Activated naive CD8-positive, alpha-beta T cell treated with anti-CD3 and anti-CD28 coated beads, Interleukin-2, amount 50 U/mL, for 24 hours (primary cell): ENCODE measurements around the gene CNOT6L.

Experiments used
- ATAC-seq: fragments of 150-1000 bp; cut with Tn5 transposase; one replicate; pipeline ENCODE4 v1.10.0; 2021
- DNase-seq: peaks from one replicate; pipeline ENCODE4 v3.0.0; 2021
- H3K27ac Mint-ChIP-seq: one replicate; pipeline ENCODE4 v1.8.0; 2021; ENCODE audit warnings: mild to moderate bottlenecking, mixed read lengths
- H3K27me3 Mint-ChIP-seq: one replicate; pipeline ENCODE4 v1.8.0; 2021; ENCODE audit warnings: mixed read lengths
- H3K36me3 Mint-ChIP-seq: one replicate; pipeline ENCODE4 v1.8.0; 2021; ENCODE audit warnings: low read depth, mixed read lengths
- H3K4me1 Mint-ChIP-seq: one replicate; pipeline ENCODE4 v1.8.0; 2021; ENCODE audit warnings: mixed read lengths
- H3K4me3 Mint-ChIP-seq: one replicate; pipeline ENCODE4 v1.8.0; 2021; ENCODE audit warnings: mild to moderate bottlenecking, moderate library complexity, mixed read lengths
- H3K9me3 Mint-ChIP-seq: one replicate; pipeline ENCODE4 v1.8.0; 2021; ENCODE audit warnings: mixed read lengths

Gene CNOT6L

DNA sequence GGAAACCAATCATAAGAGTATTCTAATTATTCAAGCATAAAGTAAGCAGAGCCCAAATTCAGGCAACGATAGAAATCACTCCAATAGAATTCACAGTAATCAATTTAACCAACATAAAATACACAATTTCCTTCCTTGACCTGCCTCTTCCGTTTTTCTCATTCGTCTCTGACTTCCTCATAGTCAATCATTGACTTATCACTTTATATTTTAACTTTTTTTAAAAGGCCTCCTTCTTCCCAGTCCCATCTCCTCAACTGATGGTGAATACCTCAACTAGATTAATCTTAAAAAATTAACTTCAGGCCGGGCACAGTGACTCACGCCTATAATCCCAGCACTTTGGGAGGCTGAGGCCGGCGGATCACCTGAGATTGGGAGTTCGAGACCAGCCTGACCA, 13.3 kb downstream of the CNOT6L start:
- DNase-seq, result no peak
- peaks cover 76% of the 10 kb centered on the region for H3K4me1 Mint-ChIP-seq
- peak overlapping the region; percentile 38 for H3K27ac Mint-ChIP-seq
- H3K27me3 Mint-ChIP-seq, result no peaks in the 10 kb centered on the region
- no peaks in the 10 kb centered on the region for H3K9me3 Mint-ChIP-seq
- peaks cover 10% of the 10 kb centered on the region for H3K36me3 Mint-ChIP-seq
- no peak overlapping the region for H3K4me3 Mint-ChIP-seq
- no peak for ATAC-seq

DNA sequence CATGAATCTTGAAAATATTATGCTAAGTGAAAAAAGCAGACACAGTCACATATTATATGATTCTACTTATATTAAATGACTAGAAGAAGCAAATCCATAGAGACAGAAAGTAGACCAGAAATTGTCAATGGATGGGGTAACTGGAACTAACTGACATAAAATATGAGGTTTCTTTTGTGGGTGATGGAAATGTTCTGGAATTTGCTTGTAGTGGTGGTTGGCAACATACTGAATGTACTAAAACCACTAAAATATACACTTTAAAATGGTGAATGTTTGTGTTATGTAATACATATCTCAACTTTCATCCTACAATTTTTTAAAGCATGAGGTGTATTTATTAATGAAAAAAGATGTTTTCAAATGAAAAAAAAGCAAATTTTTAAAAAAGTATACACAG, 14.7 kb downstream of the CNOT6L start:
- peaks cover 81% of the 10 kb centered on the region for H3K4me1 Mint-ChIP-seq
- no peaks in the 10 kb centered on the region for H3K9me3 Mint-ChIP-seq
- no peaks in the 10 kb centered on the region for H3K27me3 Mint-ChIP-seq
- no peak for DNase-seq
- no peak for ATAC-seq
- H3K36me3 Mint-ChIP-seq, result peaks cover 8% of the 10 kb centered on the region
- no peak overlapping the region for H3K4me3 Mint-ChIP-seq
- H3K27ac Mint-ChIP-seq, result peak overlapping the region; percentile 44

DNA sequence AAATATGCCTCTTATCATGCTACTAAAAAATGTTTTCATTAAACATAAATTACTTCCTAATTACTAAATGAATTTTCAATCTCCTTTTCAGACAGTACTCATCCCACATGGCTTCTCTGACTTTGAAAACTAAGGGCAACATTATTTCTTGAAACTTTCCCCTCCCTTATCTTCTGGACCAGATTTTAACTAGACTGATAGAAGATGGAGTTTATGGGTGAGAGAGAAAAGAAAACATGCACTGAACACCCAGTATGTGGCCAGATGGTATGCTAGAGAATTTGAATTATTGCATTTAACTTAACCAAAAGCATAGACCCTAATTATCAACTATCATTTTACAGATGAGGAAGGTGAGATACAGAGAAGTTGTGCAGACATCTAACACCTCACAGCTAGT, 16.8 kb downstream of the CNOT6L start:
- Mint-ChIP-seq H3K4me1 (peaks cover 81% of the 10 kb centered on the region), H3K27me3 (no peaks in the 10 kb centered on the region), H3K36me3 (peaks cover 21% of the 10 kb centered on the region), H3K4me3 (no peak overlapping the region), H3K9me3 (no peaks in the 10 kb centered on the region), H3K27ac (peak overlapping the region; percentile 45)
- ATAC-seq, result no peak
- DNase-seq, result no peak

DNA sequence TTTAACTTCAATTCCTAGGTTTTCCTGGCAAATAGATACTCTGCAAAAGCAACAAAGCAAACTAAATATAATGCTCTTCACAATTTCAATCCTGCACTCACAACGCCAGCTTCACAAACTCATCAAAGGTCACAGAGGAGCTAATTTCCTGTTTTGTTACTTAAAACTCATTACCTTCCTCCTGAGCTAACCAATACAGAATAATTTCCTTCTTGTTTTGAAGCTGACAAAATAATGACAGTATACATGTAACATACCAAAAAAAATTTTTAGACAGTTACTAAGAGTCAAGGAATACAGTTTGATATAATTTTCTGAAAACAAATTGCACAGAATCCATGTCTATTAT, 17.9 kb downstream of the CNOT6L start:
- peak overlapping the region; percentile 85 for H3K27ac Mint-ChIP-seq

DNA sequence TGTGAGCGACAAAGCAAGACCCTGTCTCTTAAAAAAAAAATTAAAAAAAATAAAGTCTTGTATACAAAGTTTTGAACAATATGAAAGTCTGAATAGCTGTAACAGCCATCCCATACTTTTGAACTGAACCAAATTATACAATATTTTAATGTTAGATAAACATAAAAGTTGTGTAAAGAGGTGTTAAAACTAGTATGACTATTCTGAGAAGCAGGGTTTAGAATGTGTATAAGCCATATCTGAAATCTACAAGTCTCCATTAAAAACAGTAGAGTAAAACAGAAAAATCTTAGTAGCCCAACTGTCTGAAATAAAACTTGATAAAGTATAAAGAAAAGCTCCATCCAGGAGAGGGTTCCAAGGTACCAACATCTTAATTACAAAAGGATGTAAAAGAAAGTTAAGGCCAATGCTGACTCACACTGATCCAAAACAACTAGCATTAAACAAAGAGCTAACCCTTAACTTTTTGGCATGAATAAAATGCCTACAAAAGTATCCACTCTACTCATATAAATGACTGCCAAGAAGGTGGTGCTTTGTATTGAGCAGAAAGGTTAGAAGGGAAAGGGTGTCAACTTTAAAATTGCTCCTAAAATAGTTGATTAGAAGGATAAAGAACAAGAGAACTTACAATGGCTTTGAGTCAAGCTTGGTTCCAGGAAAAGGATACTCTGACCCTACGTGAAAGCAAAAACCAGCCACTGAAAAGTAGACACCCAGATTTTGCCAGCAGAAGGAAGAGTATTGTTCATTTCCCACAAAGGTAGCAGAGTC, 18.5 kb downstream of the CNOT6L start:
- ATAC-seq (peak; percentile 49), DNase-seq (no peak)
- peaks cover 12% of the 10 kb centered on the region for H3K9me3 Mint-ChIP-seq
- peaks cover 33% of the 10 kb centered on the region for H3K36me3 Mint-ChIP-seq
- H3K27ac Mint-ChIP-seq, result peak overlapping the region; percentile 85
- peaks cover 80% of the 10 kb centered on the region for H3K4me1 Mint-ChIP-seq
- H3K27me3 Mint-ChIP-seq, result no peaks in the 10 kb centered on the region
- peak overlapping the region; percentile 61 for H3K4me3 Mint-ChIP-seq

More for the DNA sequence above, 17.9 kb downstream of the CNOT6L start:
- H3K4me1 Mint-ChIP-seq, result peaks cover 83% of the 10 kb centered on the region
- peaks cover 7% of the 10 kb centered on the region for H3K9me3 Mint-ChIP-seq
- peak overlapping the region; percentile 61 for H3K4me3 Mint-ChIP-seq
- peak; percentile 70 for ATAC-seq
- H3K36me3 Mint-ChIP-seq, result peaks cover 27% of the 10 kb centered on the region
- no peak for DNase-seq
- no peaks in the 10 kb centered on the region for H3K27me3 Mint-ChIP-seq

DNA sequence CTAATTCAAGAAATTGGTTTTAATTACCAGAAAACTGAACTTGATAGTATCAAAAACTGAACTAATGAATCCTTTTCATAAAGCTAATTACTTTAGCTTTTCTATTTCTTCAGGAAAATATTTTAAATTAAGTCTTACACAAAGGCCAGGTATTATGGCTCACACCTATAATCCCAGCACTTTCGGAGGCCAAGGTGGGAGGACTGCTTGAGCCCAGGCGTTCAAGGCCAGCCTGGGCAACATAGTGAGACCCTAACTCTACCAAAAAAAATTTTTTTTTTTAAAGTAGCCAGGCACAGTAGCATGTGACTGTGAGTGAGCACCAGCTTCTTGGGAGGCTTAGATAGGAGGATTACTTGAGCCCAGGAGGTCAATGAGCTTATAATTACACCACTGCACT, 19.1 kb downstream of the CNOT6L start:
- Mint-ChIP-seq H3K4me1 (peaks cover 79% of the 10 kb centered on the region), H3K36me3 (peaks cover 38% of the 10 kb centered on the region), H3K27ac (no peak overlapping the region), H3K9me3 (peaks cover 16% of the 10 kb centered on the region), H3K27me3 (no peaks in the 10 kb centered on the region), H3K4me3 (no peak overlapping the region)
- no peak for DNase-seq
- ATAC-seq, result no peak

DNA sequence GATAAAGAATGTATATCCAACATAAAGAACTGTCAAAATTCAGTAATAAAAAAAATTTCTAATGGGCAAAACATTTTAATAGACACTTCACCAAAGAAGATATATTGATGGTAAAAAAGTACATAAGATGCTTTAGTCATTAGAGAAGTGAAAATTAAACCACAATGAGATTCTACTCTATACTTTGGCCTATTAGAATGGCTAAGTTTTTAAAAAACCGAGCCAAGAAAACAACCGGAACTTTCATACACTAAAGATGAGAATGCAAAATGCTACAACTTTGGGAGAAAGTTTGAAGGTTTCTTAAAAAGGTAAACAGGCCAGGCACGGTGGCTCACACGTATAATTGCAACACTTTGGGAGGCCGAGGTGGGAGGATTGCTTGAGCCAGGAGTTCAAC, 20.8 kb downstream of the CNOT6L start:
- Mint-ChIP-seq H3K27me3 (no peaks in the 10 kb centered on the region), H3K27ac (peak overlapping the region; percentile 54), H3K36me3 (peaks cover 44% of the 10 kb centered on the region), H3K4me1 (peaks cover 80% of the 10 kb centered on the region), H3K9me3 (peaks cover 16% of the 10 kb centered on the region), H3K4me3 (no peak overlapping the region)
- DNase-seq (no peak), ATAC-seq (no peak)

DNA sequence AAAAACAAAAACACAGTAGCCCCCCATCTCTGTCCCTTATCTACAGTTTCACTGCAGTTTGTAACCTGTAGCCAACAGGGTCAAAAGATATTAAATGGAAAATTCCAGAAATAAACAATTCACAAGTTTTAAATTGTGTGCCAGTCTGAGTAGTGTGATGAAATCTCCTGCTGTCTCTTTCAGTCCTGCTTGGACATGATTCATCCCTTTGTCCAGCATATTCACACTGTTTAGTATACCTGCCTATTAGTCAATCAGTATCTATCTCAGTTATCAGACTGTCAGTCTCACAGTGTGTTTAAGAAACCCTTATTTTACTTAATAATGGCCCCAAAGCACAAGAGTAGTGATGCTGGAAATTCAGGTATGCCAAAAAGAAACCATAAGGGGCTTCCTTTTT, 21.9 kb downstream of the CNOT6L start:
- H3K36me3 Mint-ChIP-seq, result peaks cover 45% of the 10 kb centered on the region
- DNase-seq (no peak), ATAC-seq (no peak)
- no peaks in the 10 kb centered on the region for H3K27me3 Mint-ChIP-seq
- no peak overlapping the region for H3K27ac Mint-ChIP-seq
- peaks cover 78% of the 10 kb centered on the region for H3K4me1 Mint-ChIP-seq
- no peak overlapping the region for H3K4me3 Mint-ChIP-seq
- H3K9me3 Mint-ChIP-seq, result peaks cover 16% of the 10 kb centered on the region

DNA sequence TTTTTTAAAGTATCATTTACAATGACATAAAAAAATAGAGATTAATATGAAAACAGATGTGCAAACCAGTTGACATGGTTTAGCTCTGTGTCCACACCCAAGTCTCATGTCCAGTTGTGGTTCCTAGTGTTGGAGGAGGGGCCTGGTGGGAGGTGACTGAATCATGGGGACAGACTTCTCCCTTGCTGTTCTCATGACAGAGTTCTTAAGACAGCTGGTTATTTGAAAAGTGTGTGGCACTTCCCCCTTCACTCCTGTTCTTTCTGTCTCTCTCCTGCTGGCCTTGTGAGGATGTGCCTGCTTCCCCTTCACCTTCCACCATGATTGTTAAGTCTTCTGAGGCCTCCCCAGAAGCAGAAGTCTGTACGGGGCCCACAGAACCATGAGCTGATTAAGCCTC, 23.8 kb downstream of the CNOT6L start:
- Mint-ChIP-seq H3K4me3 (no peak overlapping the region), H3K36me3 (peaks cover 45% of the 10 kb centered on the region), H3K27ac (no peak overlapping the region), H3K9me3 (peaks cover 16% of the 10 kb centered on the region), H3K4me1 (peaks cover 73% of the 10 kb centered on the region), H3K27me3 (no peaks in the 10 kb centered on the region)
- no peak for ATAC-seq
- no peak for DNase-seq

DNA sequence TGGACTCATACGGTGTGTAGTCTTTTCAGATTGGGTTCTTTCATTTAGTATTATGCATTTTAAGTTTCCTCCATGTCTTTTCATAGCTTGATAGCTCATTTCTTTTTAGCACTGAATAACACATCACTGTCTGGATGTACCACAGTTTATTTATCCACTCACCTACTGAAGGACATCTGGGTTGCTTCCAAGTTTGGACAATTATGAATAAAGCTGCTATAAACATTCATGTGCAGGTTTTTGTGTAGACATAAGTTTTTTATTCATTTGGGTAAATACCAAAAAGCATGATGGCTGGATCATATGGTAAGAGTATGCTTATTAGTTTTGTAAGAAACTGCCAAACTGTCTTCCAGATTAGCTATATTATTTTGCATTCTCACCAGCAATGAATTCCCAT, 29.0 kb downstream of the CNOT6L start:
- Mint-ChIP-seq H3K27ac (no peak overlapping the region), H3K27me3 (no peaks in the 10 kb centered on the region), H3K9me3 (no peaks in the 10 kb centered on the region), H3K4me1 (peaks cover 69% of the 10 kb centered on the region), H3K36me3 (peaks cover 10% of the 10 kb centered on the region), H3K4me3 (no peak overlapping the region)
- DNase-seq, result no peak
- ATAC-seq, result no peak

DNA sequence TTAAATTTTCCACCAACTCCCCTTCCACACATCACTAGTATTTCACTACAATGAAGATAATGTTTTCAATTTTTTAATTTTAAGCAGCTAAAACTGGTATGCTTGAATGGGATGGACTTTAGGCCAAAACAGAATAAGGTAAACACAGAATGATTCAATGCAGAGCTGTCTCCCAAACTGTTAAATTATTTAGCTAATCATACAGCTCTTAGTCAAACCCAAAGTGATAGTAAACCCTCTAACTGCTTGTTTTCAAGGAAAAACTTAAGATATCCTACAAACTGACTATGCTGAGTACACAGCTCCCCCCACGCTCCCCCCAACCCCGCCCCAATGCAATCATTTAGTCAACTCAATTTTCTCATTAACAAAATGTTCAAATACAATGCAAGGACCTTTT, 30.2 kb downstream of the CNOT6L start:
- Mint-ChIP-seq H3K27me3 (no peaks in the 10 kb centered on the region), H3K27ac (no peak overlapping the region), H3K9me3 (no peaks in the 10 kb centered on the region), H3K4me1 (peaks cover 73% of the 10 kb centered on the region), H3K4me3 (no peak overlapping the region), H3K36me3 (peaks cover 2% of the 10 kb centered on the region)
- ATAC-seq, result peak; percentile 33
- DNase-seq, result no peak

DNA sequence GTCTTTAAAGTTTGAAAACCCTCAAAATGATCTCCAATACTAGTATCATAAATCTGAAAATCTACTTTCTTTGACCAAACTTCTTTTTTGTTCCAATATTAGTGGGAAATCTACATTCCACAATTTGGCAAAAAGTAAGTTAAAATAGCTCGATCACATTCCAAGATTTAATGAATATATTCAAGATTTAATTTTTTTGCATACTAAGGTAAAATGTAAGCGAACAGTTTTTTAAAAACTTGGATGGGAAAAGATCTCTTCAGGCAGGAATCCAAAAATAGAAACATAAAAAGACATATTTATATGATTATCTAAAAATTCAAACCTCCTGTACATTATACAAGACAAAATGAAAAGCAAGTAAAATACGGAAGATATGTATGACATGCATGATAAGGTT, 31.2 kb downstream of the CNOT6L start:
- H3K27me3 Mint-ChIP-seq, result no peaks in the 10 kb centered on the region
- DNase-seq, result no peak
- no peak overlapping the region for H3K4me3 Mint-ChIP-seq
- H3K27ac Mint-ChIP-seq, result no peak overlapping the region
- no peaks in the 10 kb centered on the region for H3K9me3 Mint-ChIP-seq
- no peak for ATAC-seq
- peaks cover 2% of the 10 kb centered on the region for H3K36me3 Mint-ChIP-seq
- peaks cover 73% of the 10 kb centered on the region for H3K4me1 Mint-ChIP-seq

DNA sequence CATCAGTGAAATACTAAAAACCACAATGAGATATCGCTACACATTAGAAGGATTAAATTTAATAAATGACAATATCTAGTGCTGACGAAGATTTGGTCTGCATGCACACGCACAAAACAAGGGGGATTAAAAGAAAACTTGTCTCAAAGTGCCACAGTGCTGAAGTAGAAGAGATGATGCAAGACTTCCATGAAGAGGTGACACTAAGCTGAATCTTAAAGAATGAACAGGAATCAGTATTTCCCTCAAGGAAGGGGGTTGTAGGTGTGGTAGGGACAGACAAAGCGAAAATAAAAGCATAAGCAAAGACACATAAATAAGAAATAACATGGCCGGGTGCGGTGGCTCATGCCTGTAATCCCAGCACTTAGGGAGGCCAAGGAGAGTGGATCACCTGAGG, 33.5 kb downstream of the CNOT6L start:
- peak overlapping the region; percentile 41 for H3K27ac Mint-ChIP-seq
- no peak for DNase-seq
- H3K27me3 Mint-ChIP-seq, result no peaks in the 10 kb centered on the region
- H3K4me1 Mint-ChIP-seq, result peaks cover 77% of the 10 kb centered on the region
- H3K9me3 Mint-ChIP-seq, result no peaks in the 10 kb centered on the region
- H3K4me3 Mint-ChIP-seq, result no peak overlapping the region
- ATAC-seq, result no peak
- H3K36me3 Mint-ChIP-seq, result peaks cover 2% of the 10 kb centered on the region

DNA sequence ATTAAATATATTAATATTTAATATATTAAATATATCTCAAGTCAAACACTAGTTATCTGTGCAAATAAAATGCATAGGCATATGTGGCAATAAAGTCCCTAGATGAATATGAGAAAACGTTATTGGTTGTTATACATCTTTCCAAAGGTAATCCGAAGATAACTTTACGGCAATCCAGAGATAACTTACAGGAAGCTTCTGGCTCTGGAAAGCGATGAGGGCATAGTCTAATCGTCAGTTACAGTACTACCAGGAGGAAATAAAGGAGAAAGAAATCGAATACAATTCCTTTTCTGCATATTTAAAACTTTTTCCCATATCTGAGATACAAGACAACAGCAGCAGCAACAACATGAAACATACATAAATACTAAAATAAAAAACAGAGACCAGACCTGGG, 35.3 kb downstream of the CNOT6L start:
- peaks cover 69% of the 10 kb centered on the region for H3K4me1 Mint-ChIP-seq
- no peak overlapping the region for H3K27ac Mint-ChIP-seq
- H3K4me3 Mint-ChIP-seq, result no peak overlapping the region
- H3K36me3 Mint-ChIP-seq, result peaks cover 6% of the 10 kb centered on the region
- ATAC-seq (no peak), DNase-seq (no peak)
- peaks cover 3% of the 10 kb centered on the region for H3K9me3 Mint-ChIP-seq
- H3K27me3 Mint-ChIP-seq, result no peaks in the 10 kb centered on the region

DNA sequence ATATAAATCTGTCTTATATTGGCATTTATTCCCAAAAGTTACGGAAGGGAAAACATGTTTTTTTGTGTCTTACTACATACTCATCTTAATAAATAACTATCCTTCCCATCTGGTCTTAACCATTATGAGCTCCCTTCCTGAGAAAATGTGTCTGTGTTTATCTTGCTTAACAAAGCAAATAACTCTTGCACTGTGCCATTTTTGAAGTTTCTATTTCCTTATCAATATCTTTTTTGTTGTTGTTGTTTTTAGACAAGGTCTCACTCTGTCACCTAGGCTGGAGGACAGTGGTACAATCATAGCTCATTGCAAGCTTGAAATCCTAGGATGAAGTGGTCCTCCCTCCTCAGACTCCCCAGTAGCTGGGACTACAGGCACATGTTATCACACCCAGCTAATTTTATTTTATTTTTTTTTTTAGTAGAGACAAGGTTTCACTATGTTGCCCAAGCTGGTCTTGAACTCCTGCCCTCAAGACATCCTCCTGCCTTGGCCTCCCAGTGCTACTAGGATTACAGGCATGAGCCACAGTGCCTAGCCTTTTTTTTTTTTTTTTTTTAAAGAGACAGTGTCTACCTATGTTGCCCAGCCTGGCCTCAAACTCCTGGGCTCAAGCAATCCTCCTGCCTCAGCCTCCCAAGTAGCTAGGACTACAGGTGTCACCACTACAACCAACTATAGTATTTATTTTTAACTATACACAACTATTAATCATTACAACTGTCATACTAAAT, 36.9 kb downstream of the CNOT6L start:
- peaks cover 71% of the 10 kb centered on the region for H3K4me1 Mint-ChIP-seq
- H3K27me3 Mint-ChIP-seq, result no peaks in the 10 kb centered on the region
- H3K36me3 Mint-ChIP-seq, result peaks cover 6% of the 10 kb centered on the region
- H3K27ac Mint-ChIP-seq, result no peak overlapping the region
- no peak overlapping the region for H3K4me3 Mint-ChIP-seq
- ATAC-seq, result peak; percentile 40
- DNase-seq, result no peak
- H3K9me3 Mint-ChIP-seq, result peaks cover 3% of the 10 kb centered on the region
